Gastroesophageal sphincter (tissue), 3 donors: Measurements from ENCODE around the gene IL3RA.
A peak's percentile ranks its signal among the peaks of the same experiment; 100 is the strongest.

Experiments
- CTCF ChIP-seq, 4 experiments: fragments of 200-600 bp in 2 of 4; fragments of 450-650 bp in 2 of 4; sonication (generic) in 1 of 4; IDR thresholded peaks; one replicate each; pipeline ENCODE4 v1.5.1; 2017 to 2019; ENCODE audit warnings: antibody characterized with exemption in 4 of 4, mild to moderate bottlenecking in 2 of 4, moderate library complexity in 2 of 4
- EP300 ChIP-seq: sonication (generic); formaldehyde crosslinking; IDR thresholded peaks from one replicate; pipeline ENCODE4 v1.6.1; 2017; ENCODE audit warnings: antibody characterized with exemption, mild to moderate bottlenecking
- POLR2A ChIP-seq, 2 donors: fragments of 450-650 bp; IDR thresholded peaks; one replicate each; pipeline ENCODE4 v1.6.1; 2017; ENCODE audit warnings: antibody characterized with exemption in 2 of 2, mild to moderate bottlenecking in 2 of 2, moderate library complexity in 1 of 2
- POLR2AphosphoS5 ChIP-seq: sonication (generic); formaldehyde crosslinking; IDR thresholded peaks from one replicate; pipeline ENCODE4 v1.6.1; 2017; ENCODE audit warnings: antibody characterized with exemption

- TF ChIP-seq POLR2A (IDR thresholded peaks at IDR 0.05): peak in 1 of 2 donors; percentile 34
- TF ChIP-seq CTCF (IDR thresholded peaks at IDR 0.05): no peak
- TF ChIP-seq POLR2AphosphoS5: peak; percentile 7
- no peak for TF ChIP-seq EP300
Observed at GRCh38 chrX:1392376-1393068, 55.9 kb downstream of the IL3RA start.
